GM12874 (cell line): ENCODE measurements around the gene TTLL11.

Experiments
- TF ChIP-seq, protein P1 (sequence below): IDR thresholded peaks from 2 replicates; pipeline ENCODE4 v1.5.1; 2011; ENCODE audit warnings: low read depth, mild to moderate bottlenecking, control low read depth, low read length, moderate library complexity; ENCODE audit not compliant: insufficient read depth

TTLL11 gene

DNA sequence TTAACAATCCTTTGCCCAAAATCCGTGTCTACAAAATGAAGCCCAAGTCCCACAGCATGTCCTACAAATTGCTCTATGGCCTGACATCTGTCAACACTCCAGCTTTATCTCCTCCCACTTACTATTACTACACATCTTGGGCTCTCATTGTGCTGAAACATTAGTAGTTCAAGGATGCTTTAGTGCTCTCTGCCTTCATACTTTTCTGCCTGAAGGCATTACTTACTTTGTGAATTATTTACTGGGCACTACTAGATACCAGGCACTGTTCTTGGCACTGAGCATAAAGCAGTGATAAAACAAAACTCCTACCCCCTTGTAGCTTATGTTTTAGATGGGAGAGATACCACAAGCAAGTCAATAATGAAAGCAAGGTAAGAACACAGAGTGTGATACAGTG is 113.4 kb downstream of the TTLL11 start:
- TF ChIP-seq, protein P1, sequence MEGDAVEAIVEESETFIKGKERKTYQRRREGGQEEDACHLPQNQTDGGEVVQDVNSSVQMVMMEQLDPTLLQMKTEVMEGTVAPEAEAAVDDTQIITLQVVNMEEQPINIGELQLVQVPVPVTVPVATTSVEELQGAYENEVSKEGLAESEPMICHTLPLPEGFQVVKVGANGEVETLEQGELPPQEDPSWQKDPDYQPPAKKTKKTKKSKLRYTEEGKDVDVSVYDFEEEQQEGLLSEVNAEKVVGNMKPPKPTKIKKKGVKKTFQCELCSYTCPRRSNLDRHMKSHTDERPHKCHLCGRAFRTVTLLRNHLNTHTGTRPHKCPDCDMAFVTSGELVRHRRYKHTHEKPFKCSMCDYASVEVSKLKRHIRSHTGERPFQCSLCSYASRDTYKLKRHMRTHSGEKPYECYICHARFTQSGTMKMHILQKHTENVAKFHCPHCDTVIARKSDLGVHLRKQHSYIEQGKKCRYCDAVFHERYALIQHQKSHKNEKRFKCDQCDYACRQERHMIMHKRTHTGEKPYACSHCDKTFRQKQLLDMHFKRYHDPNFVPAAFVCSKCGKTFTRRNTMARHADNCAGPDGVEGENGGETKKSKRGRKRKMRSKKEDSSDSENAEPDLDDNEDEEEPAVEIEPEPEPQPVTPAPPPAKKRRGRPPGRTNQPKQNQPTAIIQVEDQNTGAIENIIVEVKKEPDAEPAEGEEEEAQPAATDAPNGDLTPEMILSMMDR = no peak

DNA sequence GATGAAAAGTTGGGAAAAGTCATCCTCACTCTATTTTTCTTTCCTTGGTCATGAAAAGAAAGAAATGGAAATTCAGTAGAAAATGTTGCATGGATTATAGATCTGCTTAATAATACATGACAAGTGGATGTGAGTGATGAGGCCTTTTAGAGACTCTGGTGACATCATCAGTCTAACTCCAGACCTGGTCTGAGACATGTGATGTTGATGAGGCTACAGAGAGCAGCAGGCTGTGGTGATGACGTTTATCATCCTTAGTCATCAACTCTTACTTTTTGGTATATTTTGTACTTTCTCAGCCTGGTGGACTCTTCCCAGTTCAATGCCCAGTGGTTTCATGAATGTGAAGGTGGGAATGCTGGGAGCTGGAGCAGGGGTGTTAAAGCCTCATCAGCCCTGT is 116.4 kb downstream of the TTLL11 start:
- TF ChIP-seq, protein P1 = no peak

DNA sequence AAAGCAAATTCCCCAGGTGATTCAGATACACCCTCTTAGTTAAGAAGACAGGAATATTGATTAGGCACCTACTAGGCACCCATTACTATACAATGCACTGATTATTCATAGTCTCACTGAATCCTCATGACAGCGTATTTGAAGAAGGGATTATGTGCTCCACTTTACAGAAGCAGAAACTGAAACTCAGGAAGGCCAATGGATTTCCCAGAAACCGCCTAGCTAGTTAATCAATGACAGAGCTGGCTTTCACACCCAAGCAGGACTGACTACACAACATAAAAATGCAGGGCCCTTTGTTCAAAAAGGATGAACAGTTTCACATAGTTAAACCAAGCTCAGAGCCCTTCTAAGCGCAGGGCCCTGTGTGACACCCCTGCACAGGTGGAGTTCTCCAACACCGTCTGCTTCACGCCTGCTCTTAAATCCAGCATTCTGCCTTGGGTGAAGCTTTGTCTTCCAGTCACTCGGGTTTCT is 117.3 kb downstream of the TTLL11 start:
- TF ChIP-seq, protein P1 = no peak

DNA sequence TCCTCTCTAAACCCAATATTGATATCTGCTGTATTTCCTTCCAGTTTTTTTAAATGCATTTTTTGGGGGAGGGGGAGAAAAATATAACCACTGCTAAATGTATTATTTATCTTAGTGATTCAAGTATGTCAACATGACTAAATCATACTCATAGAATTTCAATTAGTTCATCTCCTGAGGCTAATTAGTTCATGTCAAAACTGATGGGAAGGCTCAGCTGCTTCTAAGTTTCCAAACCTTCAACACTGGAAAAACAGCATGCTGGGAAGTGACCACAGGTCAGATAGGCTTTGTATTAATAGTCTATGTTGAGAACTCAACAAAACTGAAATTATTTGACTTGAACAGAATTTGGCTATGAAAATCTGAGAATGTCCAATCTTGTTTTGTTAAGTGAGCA is 118.7 kb downstream of the TTLL11 start:
- TF ChIP-seq, protein P1 = no peak

DNA sequence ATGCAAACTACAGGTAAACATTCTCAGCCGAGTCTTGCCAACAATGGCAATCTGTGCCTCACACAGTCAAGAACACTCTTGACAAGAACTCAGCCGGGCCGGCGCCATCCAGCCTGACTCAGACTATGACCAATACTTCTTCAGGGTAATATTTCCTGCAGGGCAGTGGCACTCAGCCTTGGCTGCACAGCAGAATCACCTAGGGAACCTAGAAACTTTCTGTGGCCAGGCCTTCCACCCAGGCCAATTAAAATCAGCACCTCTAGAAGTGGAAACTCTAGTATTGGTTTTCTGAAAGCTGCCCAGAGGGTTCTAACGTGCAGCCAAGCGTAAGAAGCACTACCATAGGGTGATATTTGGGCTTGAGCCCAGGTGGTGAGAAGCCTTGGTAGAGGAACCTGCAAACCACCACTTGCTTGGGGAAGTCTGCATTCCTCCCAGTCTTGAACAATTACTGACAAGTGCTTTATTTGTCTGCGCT is 120.6 kb downstream of the TTLL11 start:
- TF ChIP-seq, protein P1 = no peak

DNA sequence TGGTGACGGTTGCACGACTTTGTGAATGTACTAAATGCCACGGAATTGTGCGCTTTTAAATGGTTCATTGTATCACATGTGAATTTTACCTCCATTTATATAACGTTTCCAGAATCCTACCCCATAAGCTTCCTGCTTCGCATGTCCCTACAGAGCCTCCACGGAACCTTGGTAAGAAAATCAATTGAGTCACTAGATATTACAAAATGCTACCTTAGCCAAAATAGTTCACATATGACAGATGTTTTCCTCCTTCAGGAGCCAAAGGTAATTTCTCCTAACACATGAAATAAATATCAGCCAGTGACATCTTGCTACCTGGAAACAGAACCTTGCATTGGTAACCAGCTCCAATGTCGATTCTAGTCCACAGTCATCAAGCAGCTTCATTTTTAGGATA is 125.1 kb downstream of the TTLL11 start:
- TF ChIP-seq, protein P1 = no peak

DNA sequence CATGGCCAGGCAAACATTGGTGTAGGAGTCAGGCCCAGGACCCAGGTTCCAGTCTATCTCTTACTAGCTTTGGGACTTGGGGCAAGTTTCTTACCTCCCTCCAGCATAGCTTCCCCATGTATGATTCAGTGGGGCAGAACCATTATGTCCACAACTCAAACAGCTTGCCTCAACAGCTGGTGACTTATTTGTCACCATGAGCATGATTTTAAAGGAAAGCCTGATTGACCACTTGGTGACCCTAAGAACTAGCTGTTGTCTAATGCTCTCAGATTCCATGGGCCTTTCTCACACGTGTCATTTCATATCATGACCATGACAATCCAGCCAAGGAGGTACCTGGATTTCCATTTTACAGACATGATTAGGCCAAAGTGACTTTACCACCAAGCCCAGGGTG is 126.4 kb downstream of the TTLL11 start:
- TF ChIP-seq, protein P1 = no peak
